NCI-H1105 (cell line): ENCODE measurements around the gene GCLC.
"Not testable (repeated sequence)": the region's sequence is repeated elsewhere in the genome, so short reads cannot be mapped to it uniquely, and the experiment has no call there.

Source experiments
- DNase-seq: peaks from one replicate; lab custom pipeline; 2025; lab: John Stamatoyannopoulos, UW

The GCLC gene

DNA sequence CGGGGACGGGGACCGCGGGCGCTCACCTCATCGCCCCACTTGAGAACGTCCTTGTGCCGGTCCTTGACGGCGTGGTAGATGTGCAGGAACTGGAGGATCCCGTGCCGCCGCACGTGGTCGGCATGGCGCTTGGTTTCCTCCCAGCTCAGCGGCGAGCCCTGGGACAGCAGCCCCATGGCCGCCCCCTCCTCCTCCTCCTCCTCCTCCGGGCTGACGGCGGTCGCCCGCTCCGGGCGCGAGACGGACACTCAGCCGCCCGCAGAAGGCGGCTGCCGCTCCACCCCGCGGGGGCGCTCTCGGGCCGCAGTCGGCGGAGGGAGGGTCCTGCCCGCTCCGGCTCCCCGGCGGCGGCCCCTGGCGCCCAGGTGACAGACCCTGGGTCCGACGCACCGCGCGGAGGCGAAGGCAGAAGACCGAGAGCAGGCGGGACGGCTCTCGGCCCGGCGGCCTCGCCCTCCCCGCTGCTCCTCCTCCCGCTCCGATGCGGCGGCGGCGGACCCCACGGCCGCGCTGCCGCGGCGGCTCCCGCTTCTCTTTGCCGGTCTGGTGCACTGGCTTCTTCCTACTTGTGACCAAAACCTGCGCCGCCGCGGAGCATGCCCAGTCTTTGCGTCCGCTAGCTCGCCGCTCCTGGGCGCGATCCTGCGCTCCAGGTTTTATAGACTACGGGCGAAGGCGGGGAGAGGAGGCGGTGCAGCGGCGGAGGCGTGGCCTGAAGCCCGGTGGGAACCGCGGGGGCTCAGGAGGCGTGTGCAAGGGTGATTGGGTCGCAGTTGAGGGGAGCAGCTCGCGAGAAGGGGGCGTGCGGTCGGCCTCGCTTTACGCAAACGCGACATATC lies at the start of gene GCLC:
Gene GCLC (minus strand): TSS at position 632 of the 839 bp plus-strand sequence. CDS start 456 bp downstream, at position 176.
- DNase-seq = peak; percentile 83

DNA sequence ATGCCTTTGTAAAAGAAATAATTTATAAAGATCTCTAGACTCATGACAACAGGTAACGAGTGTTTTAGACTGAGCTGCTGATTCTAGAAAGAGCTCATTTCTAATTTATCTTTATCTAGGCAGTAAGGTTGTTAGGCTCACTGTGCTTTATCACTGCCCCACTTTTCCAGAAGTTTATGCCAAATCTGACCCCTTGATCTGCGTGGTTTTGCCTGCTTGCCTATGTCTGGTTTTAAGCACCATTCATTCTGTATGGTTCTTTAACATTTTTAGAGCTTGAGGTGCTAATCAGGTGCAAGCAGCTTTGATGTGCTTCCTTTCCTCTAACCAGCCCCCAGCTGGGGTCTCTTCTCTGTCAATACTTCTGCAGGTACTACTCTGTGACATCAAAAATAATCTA lies 49.7 kb upstream of the GCLC start:
- DNase-seq = no peak

DNA sequence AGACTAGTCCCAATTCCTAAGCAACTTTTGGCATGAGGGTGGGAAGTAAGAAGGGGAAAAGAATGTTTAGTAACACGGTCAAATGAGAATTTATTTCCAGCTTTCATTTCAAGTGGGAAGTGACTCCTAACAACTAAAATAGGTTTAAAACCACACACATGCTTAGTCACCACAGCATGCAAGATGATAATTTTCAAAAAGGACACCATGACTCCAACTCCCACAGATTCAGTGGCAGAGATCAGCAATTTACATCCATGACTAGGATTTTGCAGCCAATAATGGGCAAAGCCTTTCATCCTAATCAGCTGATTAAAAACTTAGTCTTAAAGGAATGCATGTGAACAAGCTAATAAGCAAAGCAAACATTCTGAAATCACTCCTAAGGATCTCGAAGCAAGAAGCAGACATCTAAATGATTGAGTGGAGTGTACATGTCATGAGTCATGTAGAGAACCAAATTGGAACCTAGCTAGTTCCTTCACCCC lies 48.1 kb upstream of the GCLC start:
- no peak for DNase-seq

- DNase-seq = no peak
Measured at GRCh38 chr6:53591873-53592272, 47.0 kb upstream of the GCLC start.

DNA sequence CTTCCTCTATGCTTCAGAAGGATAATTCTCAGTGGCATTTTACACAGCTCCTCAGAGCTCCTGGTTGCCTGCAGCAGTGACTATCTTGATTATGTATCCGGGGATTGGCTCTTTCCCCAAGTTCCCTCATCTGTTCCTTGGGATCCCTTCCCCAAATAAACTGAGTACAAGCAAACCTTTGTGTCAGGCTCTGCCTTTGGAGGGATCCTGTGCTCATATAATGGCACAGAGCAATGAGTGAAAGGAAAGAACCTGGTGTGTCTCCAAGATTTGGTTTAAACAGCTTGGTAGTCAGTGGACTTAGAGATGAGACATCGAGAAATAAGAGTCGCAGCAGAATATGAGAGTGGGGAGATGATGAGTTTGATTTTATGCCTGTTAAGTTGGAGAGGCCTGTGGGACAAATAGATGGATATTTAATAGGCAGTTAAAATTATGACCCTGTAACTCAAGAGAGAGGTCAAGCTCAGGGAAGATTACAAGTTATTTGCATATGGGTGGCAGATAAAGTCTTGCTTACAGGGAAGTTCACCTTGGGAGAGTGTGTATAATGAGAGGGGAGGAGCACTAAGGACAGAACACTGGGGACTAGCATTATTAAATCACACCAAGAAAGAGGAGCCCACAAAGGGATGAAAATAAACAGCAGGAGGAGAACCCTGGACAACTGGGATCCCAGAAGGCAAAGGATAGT lies 44.1 kb upstream of the GCLC start:
- DNase-seq = no peak

DNA sequence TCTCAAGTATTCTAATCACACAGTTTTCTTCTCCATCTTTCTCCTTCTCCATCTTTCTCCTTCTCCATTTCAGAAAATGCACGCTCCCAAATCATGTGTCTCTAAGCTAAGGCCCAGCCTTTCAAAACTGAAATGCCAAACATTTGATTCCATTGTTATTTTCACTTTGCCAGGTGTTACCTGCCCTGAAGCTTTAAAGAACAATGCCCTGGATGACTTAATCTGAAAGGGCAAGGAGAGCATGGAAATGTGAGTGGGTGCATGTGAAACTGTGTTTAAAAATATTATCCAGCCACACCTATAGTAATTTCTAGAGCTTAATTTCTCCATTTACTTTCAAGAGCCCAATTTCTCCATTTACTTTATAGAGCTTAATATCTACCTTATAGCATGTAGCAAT lies 42.4 kb upstream of the GCLC start:
- DNase-seq = no peak

- no peak for DNase-seq
Measured at GRCh38 chr6:53585208-53585900, 40.5 kb upstream of the GCLC start.

- DNase-seq = no peak
Measured at GRCh38 chr6:53584726-53585125, 39.8 kb upstream of the GCLC start.

DNA sequence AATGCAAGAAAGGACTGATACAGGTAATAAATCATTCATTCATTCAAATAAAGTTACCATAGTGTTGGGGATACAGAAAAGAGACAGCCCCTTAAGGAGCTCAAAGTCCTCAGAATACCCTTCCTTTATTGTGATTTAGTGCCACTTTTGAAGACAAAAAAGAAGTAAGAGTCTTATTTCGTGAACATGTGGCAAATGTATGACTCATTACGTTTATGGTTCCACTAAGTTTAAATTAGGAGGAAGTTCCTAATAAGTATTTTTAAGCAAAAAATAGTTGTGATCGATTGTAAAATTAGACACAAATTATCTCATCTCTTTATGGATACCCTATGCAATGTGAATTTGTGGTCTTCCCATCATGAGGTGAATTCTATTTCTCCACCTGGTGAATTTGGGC lies 38.5 kb upstream of the GCLC start:
- no peak for DNase-seq

DNA sequence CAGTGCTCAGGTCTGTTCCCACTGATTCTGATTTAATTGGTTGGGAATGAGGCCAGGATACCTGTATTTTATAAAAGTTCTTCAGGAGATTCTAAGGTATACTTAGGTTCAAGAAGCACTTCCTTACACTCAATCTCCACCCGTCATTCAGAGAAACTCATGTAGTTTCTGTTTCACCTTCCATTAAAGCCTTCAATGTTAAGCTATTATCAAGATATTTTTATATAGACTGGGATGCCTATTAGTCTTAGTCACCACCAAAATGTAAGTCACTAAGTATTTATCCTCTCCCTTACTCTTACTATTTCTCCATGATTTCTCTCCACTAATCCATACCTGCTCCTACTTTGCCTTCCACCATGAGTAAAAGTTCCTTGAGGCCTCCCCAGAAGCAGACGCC lies 38.1 kb upstream of the GCLC start:
- no peak for DNase-seq

DNA sequence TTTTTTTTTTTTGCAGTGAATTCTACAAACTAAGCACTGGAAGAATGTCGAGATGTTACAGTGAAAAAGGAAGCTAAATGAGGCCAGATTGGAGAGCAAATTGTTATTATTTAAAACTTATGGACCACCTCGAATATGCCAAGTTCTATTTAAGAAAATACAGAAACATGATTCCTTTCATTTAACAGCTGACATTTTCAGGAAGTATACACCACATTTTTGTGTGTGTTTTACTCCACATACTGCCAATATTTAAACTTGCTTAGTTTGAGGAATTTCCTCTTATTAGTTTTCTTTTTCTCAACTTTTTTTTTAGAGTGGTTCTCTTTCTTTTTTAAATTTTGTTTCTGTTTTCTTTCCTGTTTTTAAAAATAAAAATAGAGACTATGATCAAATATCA lies 37.0 kb upstream of the GCLC start:
- DNase-seq = no peak

DNA sequence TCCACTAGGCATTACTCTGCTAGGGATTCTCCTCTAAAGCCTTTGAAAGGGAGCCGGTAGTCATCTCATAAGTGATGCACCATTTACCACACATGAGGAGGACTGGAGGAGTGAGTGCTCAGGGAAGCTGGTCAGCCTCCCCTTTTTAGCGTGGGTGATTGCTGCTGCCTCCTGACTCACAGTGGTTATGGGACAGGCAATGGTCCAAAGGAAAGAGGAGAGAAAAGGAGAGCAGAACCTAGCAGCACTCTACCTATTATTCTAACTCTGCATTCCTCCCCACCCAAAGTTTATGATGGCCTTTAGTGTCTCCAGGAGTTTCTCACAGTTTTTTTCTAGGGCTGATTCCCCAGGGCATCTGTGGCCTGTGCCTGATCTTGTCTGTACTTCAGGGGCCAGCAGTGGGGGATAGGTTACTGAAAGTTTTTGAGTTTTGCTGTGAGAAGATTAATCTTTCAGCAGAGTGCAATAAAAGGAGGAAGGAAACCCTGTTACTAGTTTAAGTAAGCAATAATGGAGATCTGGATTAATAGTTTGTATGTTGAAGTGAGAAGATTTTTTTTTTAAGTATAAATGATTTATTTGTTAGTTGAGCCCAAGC lies 36.4 kb upstream of the GCLC start:
- DNase-seq = no peak

GRCh38 chr6:53579338-53579737 lies 34.4 kb upstream of the GCLC start:
- no peak for DNase-seq

- DNase-seq = no peak
Measured at GRCh38 chr6:53578371-53578770, 33.5 kb upstream of the GCLC start.

- no peak for DNase-seq
Measured at GRCh38 chr6:53573299-53573698, 28.4 kb upstream of the GCLC start.

DNA sequence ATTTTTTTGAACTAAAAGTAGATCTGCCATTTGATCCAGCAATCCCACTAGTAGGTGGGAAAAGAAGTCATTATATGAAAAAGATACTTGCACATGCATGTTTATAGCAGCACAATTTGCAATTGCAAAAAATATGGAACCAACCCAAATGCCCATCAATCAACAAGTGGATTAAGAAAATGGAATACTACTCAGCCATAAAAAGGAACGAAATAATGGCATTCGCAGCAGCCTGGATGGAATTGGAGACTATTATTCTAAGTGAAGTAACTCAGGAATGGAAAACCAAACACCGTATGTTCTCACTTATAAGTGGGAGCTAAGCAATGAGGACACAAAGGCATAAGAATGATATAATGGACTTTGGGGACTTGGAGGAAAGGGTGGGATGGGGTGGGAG lies 27.5 kb upstream of the GCLC start:
- DNase-seq = not testable (repeated sequence)

GRCh38 chr6:53568776-53569616 lies 24.1 kb upstream of the GCLC start:
- no peak for DNase-seq

- no peak for DNase-seq
Measured at GRCh38 chr6:53567701-53568100, 22.8 kb upstream of the GCLC start.

GRCh38 chr6:53566755-53567154 lies 21.9 kb upstream of the GCLC start:
- DNase-seq = peak; percentile 26

DNA sequence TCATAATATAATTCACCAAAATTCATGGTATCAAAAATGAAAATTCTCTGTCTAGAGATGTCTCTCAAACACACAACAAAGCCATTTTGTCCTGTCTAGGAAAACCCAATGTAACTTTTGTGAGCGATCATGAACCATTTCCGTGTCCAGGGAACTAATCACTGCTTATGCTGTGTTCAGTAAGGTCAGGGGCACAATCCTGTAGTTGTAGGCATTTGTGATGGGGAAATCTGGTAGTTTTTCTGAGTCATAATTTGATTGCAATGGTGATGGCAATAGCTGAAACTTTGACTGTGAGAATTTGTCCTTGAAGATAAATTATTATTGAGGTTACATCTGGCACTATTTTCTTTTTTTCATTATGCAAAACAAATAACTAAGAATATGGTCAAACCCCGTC lies 21.0 kb upstream of the GCLC start:
- no peak for DNase-seq

DNA sequence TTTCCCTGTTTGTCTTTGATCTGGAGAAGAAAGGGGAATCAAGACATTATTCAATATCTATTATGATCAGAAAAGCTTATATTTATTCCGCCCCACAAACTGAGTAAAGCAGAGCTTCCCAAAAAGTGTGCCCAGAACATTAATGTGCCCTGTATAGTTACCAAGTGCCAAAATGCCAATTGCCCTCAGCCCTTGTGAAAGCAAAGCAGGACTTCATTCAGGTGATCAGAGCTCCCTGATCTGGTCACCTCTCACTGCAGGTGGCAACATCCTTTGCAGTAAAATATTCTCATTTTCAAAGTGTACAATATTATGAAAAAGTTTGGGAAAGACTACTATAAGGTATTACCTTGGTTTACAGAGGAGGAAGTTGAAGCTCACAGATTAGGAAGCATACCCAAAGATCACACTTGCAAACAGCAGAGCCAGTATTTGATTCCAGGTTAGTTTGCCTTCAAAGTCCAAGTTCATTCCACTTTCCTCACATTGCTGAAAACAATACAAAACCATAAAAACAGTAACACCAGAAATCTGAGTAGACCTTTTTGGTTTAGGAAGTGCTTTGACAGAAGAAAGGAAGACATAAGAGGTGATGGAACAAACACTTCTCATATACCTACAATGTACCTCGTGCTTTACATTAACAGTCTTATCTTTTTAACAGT lies 19.6 kb upstream of the GCLC start:
- no peak for DNase-seq
